Measurements from ENCODE around the gene EXOC6. TPM values are rescaled to one million over a fixed set of nuclear protein-coding genes. Genes with fewer than 3 reads are reported as not detected.

EXOC6 gene
- total and polyA plus RNA-seq, 2 donors from 2014 or later = 9.5 to 17.0 TPM

- Histone ChIP-seq H3K27me3 (ENCODE audit: control insufficient read depth, insufficient read depth, low read length) (no peaks in the 10 kb centered on the region), H3K27ac (ENCODE audit: low read depth in 2 of 2, low read length in 2 of 2) (no peak overlapping the region), H3K36me3 (ENCODE audit: control insufficient read depth in 2 of 3, insufficient read depth in 3 of 3, low read length in 3 of 3) (no peaks in the 10 kb centered on the region), H3K4me3 (ENCODE audit: low read length in 3 of 3) (peak overlapping the region; percentile 72 to 91 (median 84)), H3K4me1 (ENCODE audit: control insufficient read depth in 2 of 3, insufficient read depth in 2 of 3, low read depth in 1 of 3, low read length in 3 of 3) (no peaks in the 10 kb centered on the region), H3K9ac (ENCODE audit: low read length in 3 of 3) (peak overlapping the region in 2 of 3 donors; percentile 70 to 87), H3K9me3 (ENCODE audit: control insufficient read depth in 2 of 3, insufficient read depth in 1 of 3, low read length in 3 of 3) (no peaks in the 10 kb centered on the region)
- no peak for DNase-seq
- intact Hi-C loops (cut with DNase I) = no loop called here
- no peak for FAIRE-seq
- no peak for TF ChIP-seq CTCF (IDR thresholded peaks at IDR 0.05; ENCODE audit: borderline replicate concordance, extremely low read depth, insufficient read depth)
Measured at GRCh38 chr10:92848037-92848440, 281 bp upstream of the EXOC6 start.

GRCh38 chr10:92849234-92849525, 860 bp downstream of the EXOC6 start:
- FAIRE-seq = no peak
- Histone ChIP-seq H3K4me1 (ENCODE audit: control insufficient read depth in 2 of 3, insufficient read depth in 2 of 3, low read depth in 1 of 3, low read length in 3 of 3) (no peaks in the 10 kb centered on the region), H3K9ac (ENCODE audit: low read length in 3 of 3) (peak overlapping the region in 2 of 3 donors; percentile 29 to 40), H3K4me3 (ENCODE audit: low read length in 3 of 3) (peak overlapping the region; percentile 68 to 91 (median 70)), H3K9me3 (ENCODE audit: control insufficient read depth in 2 of 3, insufficient read depth in 1 of 3, low read length in 3 of 3) (no peaks in the 10 kb centered on the region), H3K27me3 (ENCODE audit: control insufficient read depth, insufficient read depth, low read length) (no peaks in the 10 kb centered on the region), H3K27ac (ENCODE audit: low read depth in 2 of 2, low read length in 2 of 2) (no peak overlapping the region), H3K36me3 (ENCODE audit: control insufficient read depth in 2 of 3, insufficient read depth in 3 of 3, low read length in 3 of 3) (no peaks in the 10 kb centered on the region)
- no peak for DNase-seq
- intact Hi-C loops (cut with DNase I) = no loop called here
- no peak for TF ChIP-seq CTCF (IDR thresholded peaks at IDR 0.05; ENCODE audit: borderline replicate concordance, extremely low read depth, insufficient read depth)

GRCh38 chr10:92849576-92850090, 1.3 kb downstream of the EXOC6 start:
- Histone ChIP-seq H3K27me3 (ENCODE audit: control insufficient read depth, insufficient read depth, low read length) (no peaks in the 10 kb centered on the region), H3K9me3 (ENCODE audit: control insufficient read depth in 2 of 3, insufficient read depth in 1 of 3, low read length in 3 of 3) (no peaks in the 10 kb centered on the region), H3K27ac (ENCODE audit: low read depth in 2 of 2, low read length in 2 of 2) (no peak overlapping the region), H3K9ac (ENCODE audit: low read length in 3 of 3) (peak overlapping the region in 1 of 3 donors; percentile 29), H3K4me1 (ENCODE audit: control insufficient read depth in 2 of 3, insufficient read depth in 2 of 3, low read depth in 1 of 3, low read length in 3 of 3) (no peaks in the 10 kb centered on the region), H3K4me3 (ENCODE audit: low read length in 3 of 3) (peak overlapping the region; percentile 68 to 91 (median 70)), H3K36me3 (ENCODE audit: control insufficient read depth in 2 of 3, insufficient read depth in 3 of 3, low read length in 3 of 3) (no peaks in the 10 kb centered on the region)
- TF ChIP-seq CTCF (IDR thresholded peaks at IDR 0.05; ENCODE audit: borderline replicate concordance, extremely low read depth, insufficient read depth) = no peak
- FAIRE-seq (no peak), DNase-seq (no peak)
- intact Hi-C loops (cut with DNase I) = no loop called here

GRCh38 chr10:92850185-92850584, 1.9 kb downstream of the EXOC6 start:
- Histone ChIP-seq H3K4me3 (ENCODE audit: low read length in 3 of 3) (no peak overlapping the region), H3K9me3 (ENCODE audit: control insufficient read depth in 2 of 3, insufficient read depth in 1 of 3, low read length in 3 of 3) (no peaks in the 10 kb centered on the region), H3K27ac (ENCODE audit: low read depth in 2 of 2, low read length in 2 of 2) (no peak overlapping the region), H3K4me1 (ENCODE audit: control insufficient read depth in 2 of 3, insufficient read depth in 2 of 3, low read depth in 1 of 3, low read length in 3 of 3) (no peaks in the 10 kb centered on the region), H3K36me3 (ENCODE audit: control insufficient read depth in 2 of 3, insufficient read depth in 3 of 3, low read length in 3 of 3) (no peaks in the 10 kb centered on the region), H3K9ac (ENCODE audit: low read length in 3 of 3) (no peak overlapping the region), H3K27me3 (ENCODE audit: control insufficient read depth, insufficient read depth, low read length) (no peaks in the 10 kb centered on the region)
- intact Hi-C loops (cut with DNase I) = no loop called here
- FAIRE-seq = no peak
- no peak for DNase-seq
- TF ChIP-seq CTCF (IDR thresholded peaks at IDR 0.05; ENCODE audit: borderline replicate concordance, extremely low read depth, insufficient read depth) = no peak

All from kidney (tissue), 14 donors.